OCI-LY1 (cell line): Measurements from ENCODE around the gene PRUNE1.

Experiments used
- EZH2 ChIP-seq: fragments of 200-600 bp; sonication (generic), shearing (Covaris generic); IDR thresholded peaks from 2 replicates; pipeline ENCODE4 v1.8.0; 2017; ENCODE audit warnings: borderline replicate concordance, mixed run types, mild to moderate bottlenecking, antibody characterized with exemption, low read length, moderate library complexity, mixed read lengths
- TF ChIP-seq, protein P1 (sequence below): fragments of 200-600 bp; sonication (generic), shearing (Covaris generic); IDR thresholded peaks from 2 replicates; pipeline ENCODE4 v1.5.1; 2017; ENCODE audit warnings: mild to moderate bottlenecking, antibody characterized with exemption, low read length, moderate library complexity, mixed read lengths

DNA sequence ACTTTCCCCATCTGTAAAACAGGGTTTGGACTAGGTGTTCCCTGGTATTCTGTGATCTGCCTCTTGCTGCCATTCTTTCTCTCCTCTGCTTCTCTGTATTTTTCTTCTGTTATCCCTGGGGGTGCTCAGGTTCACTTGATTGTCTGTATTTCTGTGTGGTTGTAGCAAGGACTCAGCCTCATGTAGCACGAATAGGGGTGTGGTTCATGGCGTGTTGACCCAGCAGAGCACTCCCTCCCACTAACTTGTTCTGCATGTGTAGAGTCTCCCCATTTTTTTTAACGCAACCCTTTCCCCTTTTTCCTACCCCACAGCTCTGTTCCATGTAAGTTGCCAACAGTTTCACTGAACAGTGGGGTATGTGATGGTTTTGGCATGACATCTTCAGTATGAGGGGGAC lies 26.9 kb downstream of the PRUNE1 start:
- TF ChIP-seq, protein P1, sequence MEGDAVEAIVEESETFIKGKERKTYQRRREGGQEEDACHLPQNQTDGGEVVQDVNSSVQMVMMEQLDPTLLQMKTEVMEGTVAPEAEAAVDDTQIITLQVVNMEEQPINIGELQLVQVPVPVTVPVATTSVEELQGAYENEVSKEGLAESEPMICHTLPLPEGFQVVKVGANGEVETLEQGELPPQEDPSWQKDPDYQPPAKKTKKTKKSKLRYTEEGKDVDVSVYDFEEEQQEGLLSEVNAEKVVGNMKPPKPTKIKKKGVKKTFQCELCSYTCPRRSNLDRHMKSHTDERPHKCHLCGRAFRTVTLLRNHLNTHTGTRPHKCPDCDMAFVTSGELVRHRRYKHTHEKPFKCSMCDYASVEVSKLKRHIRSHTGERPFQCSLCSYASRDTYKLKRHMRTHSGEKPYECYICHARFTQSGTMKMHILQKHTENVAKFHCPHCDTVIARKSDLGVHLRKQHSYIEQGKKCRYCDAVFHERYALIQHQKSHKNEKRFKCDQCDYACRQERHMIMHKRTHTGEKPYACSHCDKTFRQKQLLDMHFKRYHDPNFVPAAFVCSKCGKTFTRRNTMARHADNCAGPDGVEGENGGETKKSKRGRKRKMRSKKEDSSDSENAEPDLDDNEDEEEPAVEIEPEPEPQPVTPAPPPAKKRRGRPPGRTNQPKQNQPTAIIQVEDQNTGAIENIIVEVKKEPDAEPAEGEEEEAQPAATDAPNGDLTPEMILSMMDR, result no peak
- no peak for TF ChIP-seq EZH2
